K562 (cell line): Measurements from ENCODE around the gene MLH3. TPM values are rescaled to one million over a fixed set of nuclear protein-coding genes. Genes with fewer than 3 reads are reported as not detected.

Source experiments
- CXXC5 ChIP-seq: fragments of 250-450 bp; sonication (Bioruptor Pico); IDR thresholded peaks from 2 replicates; pipeline ENCODE4 v1.8.0; 2022; ENCODE audit warnings: inconsistent platforms, mild to moderate bottlenecking, moderate library complexity
- FOS ChIP-seq: IDR thresholded peaks from 3 replicates; pipeline ENCODE4 v1.6.1; 2011; ENCODE audit not compliant: insufficient read length; ENCODE audit errors: extremely low read depth
- HDAC1 ChIP-seq, 2 experiments: fragments of 450-650 bp; IDR thresholded peaks; 2 replicates each; pipeline ENCODE4 v1.6.1; 2016 to 2017; ENCODE audit warnings: inconsistent platforms in 1 of 2, mild to moderate bottlenecking in 1 of 2, moderate library complexity in 1 of 2
- HDAC6 ChIP-seq: IDR thresholded peaks from 2 replicates; pipeline ENCODE4 v1.6.1; 2012; ENCODE audit warnings: low read depth, mild to moderate bottlenecking, control low read depth, inconsistent platforms, low read length, moderate library complexity
- HMBOX1 ChIP-seq: sonication (generic); IDR thresholded peaks from 2 replicates; pipeline ENCODE4 v1.6.1; 2016
- MEIS2 ChIP-seq: fragments of 450-650 bp; IDR thresholded peaks from 2 replicates; pipeline ENCODE4 v1.6.1; 2014; ENCODE audit warnings: mild to moderate bottlenecking; ENCODE audit not compliant: partially characterized antibody
- MXI1 ChIP-seq: IDR thresholded peaks from 2 replicates; pipeline ENCODE4 v1.6.1; 2011; ENCODE audit warnings: low read depth, mild to moderate bottlenecking, improper control_type of control experiment, low read length
- RAD21 ChIP-seq, 2 experiments: fragments of 250-450 bp in 1 of 2; fragments of 450-650 bp in 1 of 2; sonication (Bioruptor Pico) in 1 of 2; formaldehyde crosslinking in 1 of 2; IDR thresholded peaks in 1 of 2; conservative IDR thresholded peaks in 1 of 2; 2 replicates each; pipeline versions ENCODE4 v1.4.0 to v1.8.0; 2020 to 2022; ENCODE audit warnings: mild to moderate bottlenecking in 2 of 2, moderate library complexity in 1 of 2
- SRSF9 ChIP-seq: fragments of 200-400 bp; formaldehyde crosslinking; IDR thresholded peaks from 2 replicates; pipeline ENCODE4 v1.6.1; 2017; ENCODE audit warnings: low read depth, low read length, borderline replicate concordance
- TFAM ChIP-seq: fragments of 250-450 bp; sonication (Bioruptor Pico); conservative IDR thresholded peaks from 2 replicates; pipeline ENCODE4 v1.5.0; 2021; ENCODE audit warnings: mild to moderate bottlenecking, moderate library complexity
- ZNF12 ChIP-seq: sonication (generic); formaldehyde crosslinking; IDR thresholded peaks from 2 replicates; pipeline ENCODE4 v1.4.0; 2020; ENCODE audit warnings: mild to moderate bottlenecking, missing genetic modification reagents
- ZNF766 ChIP-seq: fragments of 200-800 bp; sonication (Bioruptor generic); conservative IDR thresholded peaks from 2 replicates; pipeline ENCODE4 v1.6.1; 2016; ENCODE audit warnings: missing genetic modification characterization, missing compliant biosample characterization
- polyA plus RNA-seq, 8 experiments: library from polyadenylated mRNA; depleted of rRNA in 4 of 8; stranded (reverse) in 5 of 8; unstranded in 3 of 8; fragments of >200 nt; fragmentation: Nextera tagmentation in 2 of 8; fragmentation: Illumina TruSeq in 1 of 8; extraction: Ambion mirVana in 2 of 8; extraction: Trizol in 1 of 8; gene quantifications; 2 replicates each; pipeline versions ENCODE4 v1.2.1 to v1.2.3, GENCODE V29; 2011 to 2014; ENCODE audit warnings: inconsistent platforms in 1 of 8, missing spikeins in 1 of 8
- total RNA-seq, 7 experiments: library from RNA; depleted of rRNA in 6 of 7; stranded (reverse); fragments of >200 nt in 6 of 7; fragmentation: Illumina TruSeq in 2 of 7; extraction: Trizol in 2 of 7; gene quantifications; 2 replicates each; pipeline versions ENCODE4 v1.2.1 to v1.2.3, GENCODE V29; 2011 to 2021; ENCODE audit warnings: low replicate concordance in 1 of 7

Gene MLH3
- total and polyA plus RNA-seq, 9 of the 15 experiments (the other 6 are each of a cell fraction or from before 2014, with no cell fraction given): 5.9 to 15.3 (median 10.7) TPM

- TF ChIP-seq HMBOX1: no peak
- TF ChIP-seq CXXC5 (CRISPR knock-in tag): peak; percentile 57
- no peak for TF ChIP-seq RAD21 (CRISPR knock-in tag; conservative IDR thresholded peaks at IDR 0.05 in 1 of 2, IDR thresholded peaks at IDR 0.05 in 1 of 2)
- 0 out of 2 replicates have a peak, but pooled peaks have one; percentile 14 for TF ChIP-seq MXI1
- no peak for TF ChIP-seq ZNF12 (CRISPR knock-in tag)
- no peak for TF ChIP-seq MEIS2
- TF ChIP-seq HDAC1 (IDR thresholded peaks at IDR 0.05): peak in 1 of 2 experiments; percentile 62; a peak in 2 of 4 replicates
- TF ChIP-seq SRSF9: no peak
- TF ChIP-seq FOS: peak; percentile 88
- TF ChIP-seq TFAM (CRISPR knock-in tag): no peak
- TF ChIP-seq HDAC6: no peak
- no peak for TF ChIP-seq ZNF766
These were observed 12.4 kb upstream of the MLH3 start, which contains the start of gene ACYP1 (continued) for GRCh38 chr14:75063491-75064204.
